GM19099 (cell line): ENCODE measurements around the gene ERP27.

Experiments used
- POLR2A ChIP-seq: IDR thresholded peaks from 3 replicates; pipeline ENCODE4 v1.6.1; 2011; ENCODE audit warnings: low read depth; ENCODE audit not compliant: insufficient read length; ENCODE audit errors: extremely low read depth

ERP27 gene

DNA sequence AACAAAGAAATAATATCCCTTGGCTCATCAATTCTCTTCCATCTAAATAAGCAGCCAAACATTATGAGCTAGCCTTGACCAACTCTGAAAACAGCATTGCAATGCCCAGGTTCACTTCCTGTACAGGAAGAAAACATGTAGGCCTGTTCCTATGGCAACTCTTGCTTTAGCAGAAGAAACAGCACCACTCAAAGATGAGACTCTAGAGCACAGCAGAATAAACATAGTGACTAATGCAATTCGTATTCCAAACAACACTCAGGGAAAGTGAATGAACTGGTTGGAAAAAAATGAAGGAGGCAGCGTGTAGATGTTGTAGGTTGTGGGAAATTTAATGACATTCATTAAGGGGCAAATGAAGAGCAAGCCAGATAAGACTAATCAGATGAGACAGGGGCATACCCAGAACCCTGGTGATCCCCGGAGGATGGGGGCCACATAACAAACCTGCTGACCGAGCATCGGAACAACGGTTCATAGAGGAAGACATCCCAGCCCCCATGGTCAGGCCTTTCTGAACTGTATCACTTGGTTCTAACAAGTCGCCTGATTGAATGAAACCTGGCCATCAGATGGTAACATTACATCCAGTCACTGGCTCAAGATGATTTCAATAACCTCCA, 14.1 kb upstream of the ERP27 start:
- no peak for TF ChIP-seq POLR2A

GRCh38 chr12:14951851-14952250, 13.5 kb upstream of the ERP27 start:
- no peak for TF ChIP-seq POLR2A

- TF ChIP-seq POLR2A = no peak
Observed at GRCh38 chr12:14950982-14951746, 12.8 kb upstream of the ERP27 start.

GRCh38 chr12:14950421-14950820, 12.1 kb upstream of the ERP27 start:
- no peak for TF ChIP-seq POLR2A

DNA sequence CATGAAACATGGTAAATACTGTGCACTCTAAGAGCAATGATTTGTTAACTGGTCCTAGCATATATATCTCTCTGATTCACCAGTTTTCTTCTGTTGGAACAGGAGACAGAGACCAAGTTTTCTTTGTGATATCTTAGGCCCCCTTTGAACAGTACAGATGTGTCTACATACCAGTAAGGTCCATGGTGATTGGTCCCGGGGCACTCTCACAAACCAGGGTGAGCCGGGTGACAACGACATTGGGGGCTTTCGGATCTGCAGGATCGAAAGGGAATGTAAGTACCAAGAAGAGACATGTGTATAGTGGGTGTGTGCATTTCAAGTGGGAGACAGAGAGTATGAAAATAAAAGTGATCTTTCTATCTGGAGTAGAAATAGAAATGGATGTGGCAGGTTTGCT, 11.3 kb upstream of the ERP27 start:
- TF ChIP-seq POLR2A = no peak

- TF ChIP-seq POLR2A = peak; percentile 67
Observed at GRCh38 chr12:14948672-14949071, 10.3 kb upstream of the ERP27 start.

- no peak for TF ChIP-seq POLR2A
Observed at GRCh38 chr12:14946861-14947260, 8.5 kb upstream of the ERP27 start.

DNA sequence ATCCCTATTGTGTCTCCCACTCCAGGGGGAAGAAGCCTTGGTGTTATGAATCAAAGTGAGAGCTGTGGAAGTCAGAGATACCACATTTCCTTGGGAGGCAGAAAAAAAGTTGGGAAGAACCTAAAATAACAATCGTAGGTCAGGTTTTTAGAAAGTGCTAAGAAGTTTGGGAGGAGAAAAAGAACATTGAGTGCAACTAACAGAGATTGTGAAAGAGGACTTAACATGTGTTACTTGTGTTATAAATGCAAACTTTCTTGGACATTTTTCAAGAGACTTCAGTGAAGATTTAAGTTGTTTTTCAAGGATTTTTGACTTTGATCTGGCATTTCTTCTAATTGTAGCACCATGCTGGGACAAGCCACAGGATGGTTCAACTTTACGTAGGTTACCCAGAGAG, 7.8 kb upstream of the ERP27 start:
- no peak for TF ChIP-seq POLR2A

DNA sequence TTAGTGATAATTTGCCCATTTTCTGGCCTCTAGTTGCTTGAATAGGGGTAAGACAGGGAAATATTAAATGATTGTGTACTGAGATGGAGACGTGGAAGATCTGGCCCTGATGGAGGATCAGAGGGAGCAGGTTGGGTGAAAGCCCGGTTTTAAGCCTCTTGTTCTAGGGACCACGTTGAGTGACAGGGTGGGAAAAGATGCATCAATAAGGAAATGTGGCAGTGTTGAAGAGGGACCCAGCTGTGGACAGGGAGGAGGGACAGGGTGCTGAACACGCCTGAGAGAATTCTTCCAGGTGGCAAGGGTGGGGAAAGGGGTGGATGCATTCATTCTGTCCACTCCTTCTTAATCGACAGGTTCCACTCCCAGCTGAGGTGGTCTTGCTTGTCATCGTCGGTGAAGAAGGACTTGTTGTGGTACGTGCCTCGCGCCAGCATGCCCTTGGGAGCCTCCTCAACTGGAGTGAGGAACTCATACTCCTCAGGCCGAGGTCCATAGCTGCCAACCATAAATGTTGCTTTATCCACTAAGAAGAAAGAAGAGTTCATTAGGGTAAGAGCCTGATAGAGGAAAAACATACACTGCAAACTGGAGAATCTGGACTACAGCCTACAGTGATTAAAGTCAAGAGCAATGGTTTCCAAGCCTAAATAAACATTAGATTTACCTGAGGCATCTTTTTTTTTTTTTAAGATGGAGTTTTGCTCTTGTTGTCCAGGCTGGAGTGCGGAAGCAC, 4.0 kb upstream of the ERP27 start:
- no peak for TF ChIP-seq POLR2A

DNA sequence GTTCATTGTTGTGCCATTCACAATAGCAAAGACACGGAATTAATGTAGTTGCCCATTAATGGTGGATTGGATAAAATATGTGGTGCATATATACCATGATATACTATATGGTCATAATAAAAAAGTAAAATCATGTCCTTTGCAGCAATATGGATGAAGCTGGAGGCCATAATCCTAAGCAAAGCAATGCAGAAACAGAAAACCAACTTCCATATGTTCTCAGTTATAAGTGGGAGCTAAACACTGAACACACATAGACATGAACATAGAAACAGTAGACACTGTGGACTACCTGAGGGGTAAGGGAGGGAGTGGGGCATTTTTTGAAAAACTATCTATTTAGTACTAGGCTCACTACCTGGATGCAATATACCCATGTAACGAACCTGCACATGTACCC, 3.0 kb upstream of the ERP27 start:
- no peak for TF ChIP-seq POLR2A

GRCh38 chr12:14937689-14938088, 648 bp downstream of the ERP27 start:
- TF ChIP-seq POLR2A = no peak

- TF ChIP-seq POLR2A = no peak
Observed at GRCh38 chr12:14937014-14937413, 1.3 kb downstream of the ERP27 start.

DNA sequence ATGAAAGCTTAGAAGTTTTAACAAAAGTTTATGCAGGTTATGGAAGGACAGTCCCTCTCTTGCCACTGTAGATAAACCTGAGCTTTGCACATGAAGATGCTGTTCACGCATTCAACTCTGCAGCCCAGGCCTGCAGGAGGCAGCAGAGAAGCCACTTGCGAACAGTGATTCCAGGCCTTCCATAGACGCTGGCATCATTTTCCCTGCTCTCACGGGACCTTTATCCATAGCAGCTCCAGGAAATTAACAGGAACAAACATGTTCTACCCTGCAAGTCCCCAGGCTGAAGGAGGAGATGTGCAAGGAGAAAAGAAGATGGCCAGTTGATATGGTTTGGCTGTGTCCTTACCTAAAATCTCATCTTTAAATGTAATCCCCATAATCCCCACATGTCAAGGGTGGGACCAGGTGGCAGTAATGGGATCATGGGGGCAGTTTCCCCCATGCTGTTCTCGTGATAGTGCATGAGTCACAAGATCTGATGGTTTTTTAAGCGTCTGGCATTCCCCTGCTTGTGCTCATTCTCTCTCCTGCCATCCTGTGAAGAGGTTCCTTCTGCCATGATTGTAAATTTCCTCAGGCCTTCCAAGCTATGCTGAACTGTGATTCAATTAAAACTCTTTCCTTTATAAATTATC, 2.0 kb downstream of the ERP27 start:
- no peak for TF ChIP-seq POLR2A

GRCh38 chr12:14935031-14935430, 3.3 kb downstream of the ERP27 start:
- TF ChIP-seq POLR2A = no peak

GRCh38 chr12:14934511-14934910, 3.8 kb downstream of the ERP27 start:
- TF ChIP-seq POLR2A = no peak
